Activated CD4-positive, alpha-beta T cell treated with anti-CD3 and anti-CD28 coated beads for 4 hours (primary cell): Measurements from ENCODE around the gene GLS.
"Not testable (repeated sequence)": the region's sequence is repeated elsewhere in the genome, so short reads cannot be mapped to it uniquely, and the experiment has no call there.

Source experiments
- DNase-seq, 2 donors: peaks; one replicate each; pipeline ENCODE4 v3.0.0-alpha.2; 2020

Gene GLS

GRCh38 chr2:190938771-190939335, 58.2 kb downstream of the GLS start:
- no peak for DNase-seq

- DNase-seq: no peak
Measured at GRCh38 chr2:190940454-190940853, 59.8 kb downstream of the GLS start.

- DNase-seq: no peak
Measured at GRCh38 chr2:190941571-190941970, 61.0 kb downstream of the GLS start.

- no peak for DNase-seq
Measured at GRCh38 chr2:190942697-190943096, 62.1 kb downstream of the GLS start.

- DNase-seq: no peak
Measured at GRCh38 chr2:190943706-190944105, 63.1 kb downstream of the GLS start.

- no peak for DNase-seq
Measured at GRCh38 chr2:190947141-190947540, 66.5 kb downstream of the GLS start.

- no peak for DNase-seq
Measured at GRCh38 chr2:190947711-190948251, 67.2 kb downstream of the GLS start.

- DNase-seq: no peak
Measured at GRCh38 chr2:190948671-190949070, 68.0 kb downstream of the GLS start.

GRCh38 chr2:190950566-190950991, 70.0 kb downstream of the GLS start:
- no peak for DNase-seq

- DNase-seq: no peak
Measured at GRCh38 chr2:190953257-190953656, 72.6 kb downstream of the GLS start.

GRCh38 chr2:190959911-190960788, 79.5 kb downstream of the GLS start:
- DNase-seq: no peak

- not testable (repeated sequence) for DNase-seq
Measured at GRCh38 chr2:190961117-190961516, 80.5 kb downstream of the GLS start.

- no peak for DNase-seq
Measured at GRCh38 chr2:190961918-190962487, 81.4 kb downstream of the GLS start.

GRCh38 chr2:190963088-190963487, 82.5 kb downstream of the GLS start:
- no peak for DNase-seq

- DNase-seq: peak in 1 of 2 donors; percentile 20
Measured at GRCh38 chr2:190964170-190964795, 83.7 kb downstream of the GLS start.

GRCh38 chr2:190965580-190966222, 85.1 kb downstream of the GLS start:
- no peak for DNase-seq

GRCh38 chr2:190968522-190968921, 87.9 kb downstream of the GLS start:
- DNase-seq: no peak

- DNase-seq: no peak
Measured at GRCh38 chr2:190970160-190970559, 89.5 kb downstream of the GLS start.

- no peak for DNase-seq
Measured at GRCh38 chr2:190970873-190971506, 90.4 kb downstream of the GLS start.

- no peak for DNase-seq
Measured at GRCh38 chr2:190972213-190972612, 91.6 kb downstream of the GLS start.

GRCh38 chr2:190972846-190973245, 92.2 kb downstream of the GLS start:
- no peak for DNase-seq

- DNase-seq: no peak
Measured at GRCh38 chr2:190973262-190973661, 92.6 kb downstream of the GLS start.
